SU-DHL-6 (cell line): ENCODE measurements around the gene TIMM23B.
"Not testable (repeated sequence)": the region's sequence is repeated elsewhere in the genome, so short reads cannot be mapped to it uniquely, and the experiment has no call there.

ENCODE experiments used
- EZH2phosphoT487 ChIP-seq: fragments of 200-600 bp; sonication (generic), shearing (Covaris generic); conservative IDR thresholded peaks from 2 replicates; pipeline ENCODE4 v1.6.1; 2018; ENCODE audit warnings: mild to moderate bottlenecking, antibody characterized with exemption, low read length, moderate library complexity, mixed read lengths
- TF ChIP-seq, protein P1 (sequence below): fragments of 200-600 bp; sonication (generic); IDR thresholded peaks from one replicate; pipeline ENCODE4 v1.5.1; 2017; ENCODE audit warnings: antibody characterized with exemption, mild to moderate bottlenecking, low read length, moderate library complexity; ENCODE audit not compliant: insufficient read depth, poor library complexity, severe bottlenecking

- TF ChIP-seq, protein P1, sequence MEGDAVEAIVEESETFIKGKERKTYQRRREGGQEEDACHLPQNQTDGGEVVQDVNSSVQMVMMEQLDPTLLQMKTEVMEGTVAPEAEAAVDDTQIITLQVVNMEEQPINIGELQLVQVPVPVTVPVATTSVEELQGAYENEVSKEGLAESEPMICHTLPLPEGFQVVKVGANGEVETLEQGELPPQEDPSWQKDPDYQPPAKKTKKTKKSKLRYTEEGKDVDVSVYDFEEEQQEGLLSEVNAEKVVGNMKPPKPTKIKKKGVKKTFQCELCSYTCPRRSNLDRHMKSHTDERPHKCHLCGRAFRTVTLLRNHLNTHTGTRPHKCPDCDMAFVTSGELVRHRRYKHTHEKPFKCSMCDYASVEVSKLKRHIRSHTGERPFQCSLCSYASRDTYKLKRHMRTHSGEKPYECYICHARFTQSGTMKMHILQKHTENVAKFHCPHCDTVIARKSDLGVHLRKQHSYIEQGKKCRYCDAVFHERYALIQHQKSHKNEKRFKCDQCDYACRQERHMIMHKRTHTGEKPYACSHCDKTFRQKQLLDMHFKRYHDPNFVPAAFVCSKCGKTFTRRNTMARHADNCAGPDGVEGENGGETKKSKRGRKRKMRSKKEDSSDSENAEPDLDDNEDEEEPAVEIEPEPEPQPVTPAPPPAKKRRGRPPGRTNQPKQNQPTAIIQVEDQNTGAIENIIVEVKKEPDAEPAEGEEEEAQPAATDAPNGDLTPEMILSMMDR = not testable (repeated sequence)
- not testable (repeated sequence) for TF ChIP-seq EZH2phosphoT487
Measured at GRCh38 chr10:49900406-49900805, 41.4 kb upstream of the TIMM23B start.
